Kidney epithelial cell (primary cell): Measurements from ENCODE around the gene NXPE3. TPM values are rescaled to one million over a fixed set of nuclear protein-coding genes. Genes with fewer than 3 reads are reported as not detected.
"Not testable (repeated sequence)": the region's sequence is repeated elsewhere in the genome, so short reads cannot be mapped to it uniquely, and the experiment has no call there.

Experiments used
- DNase-seq: peaks from one replicate; pipeline ENCODE4 v3.0.0-alpha.2; 2010; ENCODE audit warnings: low read depth
- H3K27me3 ChIP-seq: 2 replicates; pipeline ENCODE4 v1.6.0; 2011; ENCODE audit warnings: low read length; ENCODE audit not compliant: control insufficient read depth, insufficient read depth
- H3K36me3 ChIP-seq: 2 replicates; pipeline ENCODE4 v1.5.1; 2011; ENCODE audit warnings: low read length; ENCODE audit not compliant: control insufficient read depth, insufficient read depth
- H3K4me3 ChIP-seq: 2 replicates; pipeline ENCODE4 v1.5.1; 2011; ENCODE audit warnings: low read depth, mild to moderate bottlenecking, control low read depth, low read length
- total RNA-seq: library from RNA; depleted of rRNA; stranded (reverse); fragments of >200 nt; gene quantifications from 2 replicates; pipeline ENCODE4 v1.2.3, GENCODE V29; 2015
- TF ChIP-seq, protein P1 (sequence below): IDR thresholded peaks from 2 replicates; pipeline ENCODE4 v1.5.1; 2011; ENCODE audit warnings: mild to moderate bottlenecking, moderate library complexity, low read length, control low read depth, inconsistent platforms; ENCODE audit not compliant: insufficient read depth, poor library complexity, severe bottlenecking

Gene NXPE3
- total RNA-seq, 1 donor from 2014 or later = 13.6 TPM

DNA sequence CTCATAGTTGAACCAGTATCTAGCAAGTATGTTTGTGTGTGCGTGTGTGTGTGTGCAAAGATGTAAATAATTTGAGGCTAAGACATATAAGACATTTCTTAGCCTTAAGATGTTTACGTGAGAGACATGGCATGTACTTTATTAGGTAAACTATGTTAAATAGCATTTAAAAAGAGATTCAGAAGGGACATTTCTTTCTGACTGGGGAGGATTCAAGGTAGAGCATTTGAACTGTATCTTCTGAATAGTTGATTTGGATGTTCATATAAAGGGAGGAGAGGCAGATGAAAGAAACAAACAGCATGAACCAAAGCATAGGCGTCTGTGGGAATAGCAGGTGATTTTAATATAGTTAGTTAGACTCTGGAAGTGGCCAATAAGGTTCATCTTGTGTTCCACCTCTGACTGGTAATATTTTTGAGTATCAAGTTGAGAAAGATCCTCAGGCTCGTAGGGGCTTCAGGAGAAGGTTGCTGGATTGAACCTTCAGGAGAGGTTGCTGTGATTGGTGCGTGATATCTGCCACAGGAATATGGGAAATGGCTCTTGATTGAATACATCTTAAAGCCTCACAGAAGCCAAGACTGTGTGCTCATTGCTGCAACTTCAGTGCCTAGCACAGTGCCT, 82.9 kb downstream of the NXPE3 start:
- peaks cover 6% of the 10 kb centered on the region for H3K36me3 ChIP-seq
- no peak overlapping the region for H3K4me3 ChIP-seq
- H3K27me3 ChIP-seq = no peaks in the 10 kb centered on the region
- no peak for DNase-seq
- TF ChIP-seq, protein P1, sequence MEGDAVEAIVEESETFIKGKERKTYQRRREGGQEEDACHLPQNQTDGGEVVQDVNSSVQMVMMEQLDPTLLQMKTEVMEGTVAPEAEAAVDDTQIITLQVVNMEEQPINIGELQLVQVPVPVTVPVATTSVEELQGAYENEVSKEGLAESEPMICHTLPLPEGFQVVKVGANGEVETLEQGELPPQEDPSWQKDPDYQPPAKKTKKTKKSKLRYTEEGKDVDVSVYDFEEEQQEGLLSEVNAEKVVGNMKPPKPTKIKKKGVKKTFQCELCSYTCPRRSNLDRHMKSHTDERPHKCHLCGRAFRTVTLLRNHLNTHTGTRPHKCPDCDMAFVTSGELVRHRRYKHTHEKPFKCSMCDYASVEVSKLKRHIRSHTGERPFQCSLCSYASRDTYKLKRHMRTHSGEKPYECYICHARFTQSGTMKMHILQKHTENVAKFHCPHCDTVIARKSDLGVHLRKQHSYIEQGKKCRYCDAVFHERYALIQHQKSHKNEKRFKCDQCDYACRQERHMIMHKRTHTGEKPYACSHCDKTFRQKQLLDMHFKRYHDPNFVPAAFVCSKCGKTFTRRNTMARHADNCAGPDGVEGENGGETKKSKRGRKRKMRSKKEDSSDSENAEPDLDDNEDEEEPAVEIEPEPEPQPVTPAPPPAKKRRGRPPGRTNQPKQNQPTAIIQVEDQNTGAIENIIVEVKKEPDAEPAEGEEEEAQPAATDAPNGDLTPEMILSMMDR = no peak

DNA sequence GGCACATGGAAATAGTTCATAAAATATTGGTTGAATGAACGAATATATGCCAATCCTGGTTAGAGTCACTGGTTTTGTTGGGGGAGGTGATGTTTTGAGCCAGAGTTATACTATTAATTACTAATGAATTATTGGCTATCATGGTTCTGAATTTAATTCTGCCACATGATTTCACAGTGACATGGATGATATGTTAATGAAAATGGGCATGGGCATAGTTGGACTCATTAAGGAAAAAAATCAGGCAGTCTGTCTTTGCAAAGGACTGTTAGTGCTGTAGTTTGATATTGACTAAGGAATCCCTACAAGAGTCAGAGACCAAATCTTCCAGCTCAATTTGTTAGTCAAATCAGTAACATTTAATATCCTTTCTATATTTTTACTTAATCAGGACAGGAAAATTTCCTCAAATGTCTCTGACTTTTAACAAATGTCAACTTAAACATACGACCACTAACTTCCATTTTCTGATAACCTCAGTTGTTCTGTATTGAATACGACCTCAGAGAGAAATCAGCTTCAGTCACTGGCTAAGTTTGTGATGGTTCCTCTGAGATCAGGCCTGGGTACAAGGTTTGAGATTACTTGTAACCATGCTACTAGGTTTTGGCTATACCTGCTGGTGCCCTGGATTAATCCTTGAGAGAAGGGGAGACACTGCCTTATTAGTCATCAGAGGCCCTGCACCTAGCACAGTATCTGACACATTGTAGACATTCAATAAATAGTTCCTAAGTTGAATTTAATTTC, 83.6 kb downstream of the NXPE3 start:
- no peaks in the 10 kb centered on the region for H3K27me3 ChIP-seq
- TF ChIP-seq, protein P1 = no peak
- H3K36me3 ChIP-seq = peaks cover 4% of the 10 kb centered on the region
- no peak for DNase-seq
- H3K4me3 ChIP-seq = no peak overlapping the region

DNA sequence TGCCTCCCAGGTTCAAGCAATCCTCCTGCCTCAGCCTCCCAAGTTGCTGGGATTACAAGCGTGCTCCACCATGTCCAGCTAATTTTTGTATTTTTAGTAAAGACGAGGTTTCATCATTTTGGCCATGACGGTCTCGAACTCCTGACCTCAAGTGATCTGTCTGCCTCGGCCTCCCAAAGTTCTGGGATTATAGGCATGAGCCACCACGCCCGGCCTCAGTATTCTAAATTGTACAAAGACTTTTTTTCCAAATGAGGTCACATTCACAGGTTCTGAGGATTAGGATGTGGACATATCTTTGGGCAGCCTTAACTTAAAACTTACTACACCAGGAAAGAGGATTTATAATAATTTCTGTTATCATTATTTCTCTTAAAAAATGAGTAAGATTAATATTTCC, 85.9 kb downstream of the NXPE3 start:
- H3K36me3 ChIP-seq, DNase-seq, H3K27me3 ChIP-seq, H3K4me3 ChIP-seq: not testable (repeated sequence)

DNA sequence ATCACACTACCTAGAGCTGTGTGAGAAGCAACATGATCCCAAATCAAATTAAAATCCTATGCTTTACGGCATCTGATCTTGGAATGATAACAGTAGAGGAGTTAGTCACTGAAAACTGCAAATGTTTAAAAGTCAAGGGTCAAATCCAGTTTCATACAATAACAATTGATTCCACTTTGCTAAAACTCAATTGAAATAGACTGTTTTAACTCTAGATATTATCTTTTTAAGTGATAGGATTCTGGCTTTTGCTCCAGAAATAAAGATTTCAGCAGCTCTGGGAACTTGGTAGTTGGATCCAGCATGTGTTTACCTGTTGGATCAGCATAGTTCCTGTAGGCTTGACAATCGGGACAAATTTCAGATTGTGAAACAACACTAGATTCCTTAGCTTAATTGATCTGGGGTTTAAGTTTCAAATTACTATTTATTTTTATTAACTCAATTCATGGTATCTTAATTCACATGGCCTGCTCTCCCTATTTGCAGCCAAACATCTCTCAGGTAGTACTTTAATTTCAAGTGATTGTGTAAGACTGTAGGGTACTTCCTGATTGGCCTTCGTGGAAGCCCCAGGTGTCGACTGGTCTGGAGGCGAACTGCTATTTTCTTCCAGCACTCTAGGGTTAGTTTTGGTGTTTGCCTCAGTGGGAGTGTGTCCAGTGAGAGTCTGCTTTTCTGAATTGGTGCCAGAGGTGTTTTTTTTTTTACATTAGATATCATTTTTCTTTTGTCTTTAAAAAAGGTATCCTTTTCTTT, 86.9 kb downstream of the NXPE3 start:
- Histone ChIP-seq H3K27me3 (no peaks in the 10 kb centered on the region), H3K36me3 (peaks cover 4% of the 10 kb centered on the region), H3K4me3 (no peak overlapping the region)
- DNase-seq = no peak
- TF ChIP-seq, protein P1 = no peak

DNA sequence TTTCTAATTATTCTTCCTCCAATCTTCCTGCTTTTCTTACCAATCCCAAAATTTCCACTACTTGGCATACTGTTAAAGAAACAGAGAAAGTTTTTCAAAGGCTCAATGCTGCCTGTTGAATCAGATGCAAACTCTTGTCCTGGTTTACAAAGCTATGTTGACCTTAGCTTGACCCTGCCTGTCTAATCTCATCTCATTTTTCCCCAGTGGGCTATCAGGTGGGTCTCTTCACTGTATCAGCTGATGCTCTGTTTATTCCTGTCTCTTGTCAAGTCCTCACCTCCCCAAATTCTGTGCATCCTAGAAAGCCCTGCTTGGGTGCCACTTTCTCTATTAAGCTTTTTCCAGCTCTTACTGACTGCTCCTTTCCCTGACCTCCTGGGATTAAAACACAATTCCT, 88.5 kb downstream of the NXPE3 start:
- Histone ChIP-seq H3K27me3 (no peaks in the 10 kb centered on the region), H3K4me3 (no peak overlapping the region), H3K36me3 (no peaks in the 10 kb centered on the region)
- TF ChIP-seq, protein P1 = no peak
- DNase-seq = no peak

DNA sequence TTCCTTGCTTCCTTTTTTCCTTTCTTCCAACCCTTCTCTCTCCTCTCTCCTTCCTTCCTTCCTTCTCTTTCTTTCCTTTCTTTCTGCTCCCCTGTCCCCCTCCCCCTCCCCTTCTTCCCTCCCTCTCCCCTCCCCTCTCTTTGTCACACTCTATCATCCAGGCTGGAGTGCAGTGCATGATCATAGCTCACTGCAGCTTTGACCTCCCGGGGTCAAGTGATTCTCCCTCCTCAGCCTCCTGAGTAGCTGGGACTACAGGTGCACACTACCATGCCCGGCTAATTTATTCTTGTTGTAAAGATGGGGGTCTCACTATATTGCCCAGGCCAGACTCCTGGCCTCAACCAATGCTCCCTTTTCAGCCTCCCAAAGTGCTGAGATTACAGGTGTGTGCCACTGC, 89.0 kb downstream of the NXPE3 start:
- TF ChIP-seq, protein P1 = no peak
- DNase-seq = no peak
- no peaks in the 10 kb centered on the region for H3K27me3 ChIP-seq
- H3K4me3 ChIP-seq = no peak overlapping the region
- no peaks in the 10 kb centered on the region for H3K36me3 ChIP-seq
